WTC11 (cell line): Measurements from ENCODE around the gene PRR19.

Experiments
- CBFB ChIP-seq: sonication (generic); formaldehyde crosslinking; IDR thresholded peaks from 2 replicates; pipeline ENCODE4 v1.8.1; 2022; ENCODE audit warnings: mild to moderate bottlenecking, low read depth, missing genetic modification reagents
- CREB1 ChIP-seq: sonication (generic); formaldehyde crosslinking; IDR thresholded peaks from 2 replicates; pipeline ENCODE4 v1.8.0; 2023; ENCODE audit warnings: mild to moderate bottlenecking, missing genetic modification reagents
- CREM ChIP-seq: sonication (generic); formaldehyde crosslinking; IDR thresholded peaks from 2 replicates; pipeline ENCODE4 v1.8.1; 2022; ENCODE audit warnings: mild to moderate bottlenecking, missing genetic modification reagents, moderate library complexity
- CTCF ChIP-seq: fragments of 200-600 bp; IDR thresholded peaks from 2 replicates; pipeline ENCODE4 v1.8.0; 2022; ENCODE audit warnings: antibody characterized with exemption
- E2F4 ChIP-seq: sonication (generic); formaldehyde crosslinking; IDR thresholded peaks from 2 replicates; pipeline ENCODE4 v1.8.1; 2022; ENCODE audit warnings: low read depth, mild to moderate bottlenecking, moderate library complexity, missing genetic modification reagents, borderline replicate concordance
- FOXP4 ChIP-seq: sonication (generic); formaldehyde crosslinking; IDR thresholded peaks from 2 replicates; pipeline ENCODE4 v1.8.0; 2022; ENCODE audit warnings: mild to moderate bottlenecking, missing genetic modification reagents
- HMGXB4 ChIP-seq: sonication (generic); formaldehyde crosslinking; IDR thresholded peaks from 2 replicates; pipeline ENCODE4 v1.8.1; 2023; ENCODE audit warnings: mild to moderate bottlenecking, moderate library complexity, missing genetic modification reagents
- IRF2 ChIP-seq: sonication (generic); formaldehyde crosslinking; IDR thresholded peaks from 2 replicates; pipeline ENCODE4 v1.8.0; 2022; ENCODE audit warnings: low read depth, missing genetic modification reagents, borderline replicate concordance
- MAX ChIP-seq: sonication (generic); formaldehyde crosslinking; IDR thresholded peaks from 2 replicates; pipeline ENCODE4 v1.8.0; 2022; ENCODE audit warnings: mild to moderate bottlenecking, missing genetic modification reagents
- MYBL2 ChIP-seq: sonication (generic); formaldehyde crosslinking; IDR thresholded peaks from 2 replicates; pipeline ENCODE4 v1.8.1; 2023; ENCODE audit warnings: mild to moderate bottlenecking, moderate library complexity, missing genetic modification reagents
- SMAD4 ChIP-seq: sonication (generic); formaldehyde crosslinking; IDR thresholded peaks from 2 replicates; pipeline ENCODE4 v1.8.0; 2022; ENCODE audit warnings: mild to moderate bottlenecking, missing genetic modification reagents
- STAT6 ChIP-seq: sonication (generic); formaldehyde crosslinking; conservative IDR thresholded peaks from 2 replicates; pipeline ENCODE4 v1.8.1; 2023; ENCODE audit warnings: mild to moderate bottlenecking, low read depth, missing genetic modification reagents, moderate library complexity
- ZNF121 ChIP-seq: sonication (generic); formaldehyde crosslinking; IDR thresholded peaks from 2 replicates; pipeline ENCODE4 v1.8.0; 2023; ENCODE audit warnings: missing genetic modification reagents
- ZNF416 ChIP-seq: fragments of 250-450 bp; sonication (Bioruptor Pico); IDR thresholded peaks from 2 replicates; pipeline ENCODE4 v1.9.0; 2021; ENCODE audit warnings: mild to moderate bottlenecking, inconsistent platforms

GRCh38 chr19:42333018-42333417 lies 31.1 kb downstream of the PRR19 start:
- no peak for TF ChIP-seq CTCF
- TF ChIP-seq ZNF121 (CRISPR knock-in tag), result no peak
- TF ChIP-seq IRF2 (CRISPR knock-in tag), result no peak
- TF ChIP-seq CREM (CRISPR knock-in tag), result no peak
- no peak for TF ChIP-seq E2F4 (CRISPR knock-in tag)
- no peak for TF ChIP-seq STAT6 (CRISPR knock-in tag)
- TF ChIP-seq FOXP4, result no peak
- no peak for TF ChIP-seq CBFB (CRISPR knock-in tag)
- no peak for TF ChIP-seq MAX (CRISPR knock-in tag)
- TF ChIP-seq CREB1, result no peak
- TF ChIP-seq MYBL2, result no peak
- TF ChIP-seq ZNF416 (CRISPR knock-in tag), result no peak
- TF ChIP-seq SMAD4 (CRISPR knock-in tag), result no peak
- no peak for TF ChIP-seq HMGXB4
